ENCODE data around the gene CIRBP. TPM values are rescaled to one million over a fixed set of nuclear protein-coding genes. Genes with fewer than 3 reads are reported as not detected.

Gene CIRBP
- total RNA-seq, 1 experiment from 2014 or later = 141 TPM

DNA sequence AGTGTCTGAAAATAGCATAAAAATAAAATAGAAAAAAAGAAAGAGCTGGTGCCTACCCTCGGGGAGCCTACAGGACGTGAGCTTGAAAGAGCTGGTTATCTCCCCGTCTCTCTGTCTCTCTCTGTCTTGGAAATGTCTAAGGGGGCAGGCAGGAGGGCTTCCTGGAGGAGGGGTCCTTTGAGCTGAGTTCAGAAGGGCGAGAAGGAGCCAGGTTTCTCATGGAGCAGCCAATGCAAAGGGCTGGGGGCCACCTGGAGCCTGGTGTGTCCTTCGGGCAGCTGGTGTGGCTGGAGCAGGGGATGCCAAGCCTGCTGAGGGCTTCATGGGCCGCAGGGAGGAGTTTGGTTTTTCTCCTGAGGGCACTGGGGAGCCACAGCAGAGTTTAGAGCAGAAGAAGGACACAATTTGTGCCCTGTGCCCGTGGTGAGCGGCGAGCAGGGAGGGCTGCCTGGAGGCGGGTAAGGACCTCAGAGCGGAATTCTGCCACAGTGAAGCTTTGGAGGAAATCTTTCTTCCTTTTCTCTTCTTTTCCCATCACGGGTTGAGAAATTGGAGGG lies 55.2 kb downstream of the CIRBP start:
- Histone ChIP-seq H3K36me3 (ENCODE audit: insufficient read depth, low read length) (no peaks in the 10 kb centered on the region), H3K4me3 (ENCODE audit: low read length) (no peak overlapping the region), H3K4me1 (ENCODE audit: low read length) (no peaks in the 10 kb centered on the region), H3K27ac (ENCODE audit: low read length) (no peak overlapping the region), H3K27me3 (ENCODE audit: low read length) (no peaks in the 10 kb centered on the region), H3K9me3 (ENCODE audit: low read length) (no peaks in the 10 kb centered on the region), H4K20me1 (ENCODE audit: insufficient read depth, low read depth, low read length) (no peaks in the 10 kb centered on the region), H3K4me2 (ENCODE audit: low read depth, low read length, poor library complexity, severe bottlenecking) (no peak overlapping the region), H2AFZ (ENCODE audit: low read length) (no peak overlapping the region), H3K9ac (ENCODE audit: low read length) (no peak overlapping the region), H3K9me2 (replicated peaks; ENCODE audit: insufficient read depth, low read length) (no peaks in the 10 kb centered on the region), H3K79me2 (ENCODE audit: low read length) (no peaks in the 10 kb centered on the region)
- no peak for DNase-seq

Other genes with a start within 250 kb of the CIRBP start
- 133 and 167 TPM in 2 replicates for gene TMEM259, start 248.2 kb upstream of the CIRBP start, total RNA-seq (2014; rRNA removed; shearing (Covaris generic); ENCODE audit: low replicate concordance)
- not detected in 2 replicates for gene RNU6-2, start 247.8 kb upstream of the CIRBP start, total RNA-seq (2014; rRNA removed; shearing (Covaris generic); ENCODE audit: low replicate concordance)
- 88.6 and 97.9 TPM in 2 replicates for gene CNN2, start 242.7 kb upstream of the CIRBP start, total RNA-seq (2014; rRNA removed; shearing (Covaris generic); ENCODE audit: low replicate concordance)
- gene ABCA7, start 229.2 kb upstream of the CIRBP start, total RNA-seq (2014; rRNA removed; shearing (Covaris generic); ENCODE audit: low replicate concordance) = 23.8 and 31.7 TPM in 2 replicates
- 31.5 and 114 TPM in 2 replicates for gene ARHGAP45, start 202.2 kb upstream of the CIRBP start, total RNA-seq (2014; rRNA removed; shearing (Covaris generic); ENCODE audit: low replicate concordance)
- 117 and 222 TPM in 2 replicates for gene POLR2E, start 174.0 kb upstream of the CIRBP start, total RNA-seq (2014; rRNA removed; shearing (Covaris generic); ENCODE audit: low replicate concordance)
- 286 and 423 TPM in 2 replicates for gene GPX4, start 165.3 kb upstream of the CIRBP start, total RNA-seq (2014; rRNA removed; shearing (Covaris generic); ENCODE audit: low replicate concordance)
- 7.9 and 17.1 TPM in 2 replicates for gene SBNO2, start 95.1 kb upstream of the CIRBP start, total RNA-seq (2014; rRNA removed; shearing (Covaris generic); ENCODE audit: low replicate concordance)
- gene STK11, start 63.6 kb upstream of the CIRBP start, total RNA-seq (2014; rRNA removed; shearing (Covaris generic); ENCODE audit: low replicate concordance) = 40.3 and 102 TPM in 2 replicates
- 1.6 and 4.1 TPM in 2 replicates for gene CBARP, start 31.3 kb upstream of the CIRBP start, total RNA-seq (2014; rRNA removed; shearing (Covaris generic); ENCODE audit: low replicate concordance)
- gene ATP5F1D, start 27.6 kb upstream of the CIRBP start, total RNA-seq (2014; rRNA removed; shearing (Covaris generic); ENCODE audit: low replicate concordance) = 64.3 and 110 TPM in 2 replicates
- gene MIDN, start 20.7 kb upstream of the CIRBP start, total RNA-seq (2014; rRNA removed; shearing (Covaris generic); ENCODE audit: low replicate concordance) = 21.4 and 40.5 TPM in 2 replicates
- gene FAM174C, start 6.2 kb downstream of the CIRBP start, total RNA-seq (2014; rRNA removed; shearing (Covaris generic); ENCODE audit: low replicate concordance) = 32.7 and 68.1 TPM in 2 replicates
- gene EFNA2, start 16.5 kb downstream of the CIRBP start, total RNA-seq (2014; rRNA removed; shearing (Covaris generic); ENCODE audit: low replicate concordance) = not detected in 2 replicates
- 98.1 and 129 TPM in 2 replicates for gene NDUFS7, start 114.6 kb downstream of the CIRBP start, total RNA-seq (2014; rRNA removed; shearing (Covaris generic); ENCODE audit: low replicate concordance)
- gene GAMT, start 132.2 kb downstream of the CIRBP start, total RNA-seq (2014; rRNA removed; shearing (Covaris generic); ENCODE audit: low replicate concordance) = 63.7 and 144 TPM in 2 replicates
- gene DAZAP1, start 138.3 kb downstream of the CIRBP start, total RNA-seq (2014; rRNA removed; shearing (Covaris generic); ENCODE audit: low replicate concordance) = 110 and 244 TPM in 2 replicates
- gene RPS15, start 169.1 kb downstream of the CIRBP start, total RNA-seq (2014; rRNA removed; shearing (Covaris generic); ENCODE audit: low replicate concordance) = 2,088 and 3,414 TPM in 2 replicates
- gene APC2, start 180.8 kb downstream of the CIRBP start, total RNA-seq (2014; rRNA removed; shearing (Covaris generic); ENCODE audit: low replicate concordance) = 1.1 and 2.8 TPM in 2 replicates
- gene C19orf25, start 209.9 kb downstream of the CIRBP start, total RNA-seq (2014; rRNA removed; shearing (Covaris generic); ENCODE audit: low replicate concordance) = 26.4 and 62.2 TPM in 2 replicates
- gene PCSK4, start 221.0 kb downstream of the CIRBP start, total RNA-seq (2014; rRNA removed; shearing (Covaris generic); ENCODE audit: low replicate concordance) = 2.0 and 5.0 TPM in 2 replicates
- gene REEP6, start 221.8 kb downstream of the CIRBP start, total RNA-seq (2014; rRNA removed; shearing (Covaris generic); ENCODE audit: low replicate concordance) = 1.3 and 1.5 TPM in 2 replicates
- gene ADAMTSL5, start 243.7 kb downstream of the CIRBP start, total RNA-seq (2014; rRNA removed; shearing (Covaris generic); ENCODE audit: low replicate concordance) = 0.94 and 2.6 TPM in 2 replicates

Data from Karpas-422 (cell line).